GM19463 (cell line): ENCODE measurements around the gene RPL22L1.
"Not testable (repeated sequence)": the region's sequence is repeated elsewhere in the genome, so short reads cannot be mapped to it uniquely, and the experiment has no call there.

Experiments used
- ATAC-seq: cut with Tn5 transposase; IDR thresholded peaks from one replicate; pipeline ENCODE4 v1.9.1; 2021; ENCODE audit warnings: mild to moderate bottlenecking, moderate library complexity; ENCODE audit not compliant: unreplicated experiment

RPL22L1 gene

DNA sequence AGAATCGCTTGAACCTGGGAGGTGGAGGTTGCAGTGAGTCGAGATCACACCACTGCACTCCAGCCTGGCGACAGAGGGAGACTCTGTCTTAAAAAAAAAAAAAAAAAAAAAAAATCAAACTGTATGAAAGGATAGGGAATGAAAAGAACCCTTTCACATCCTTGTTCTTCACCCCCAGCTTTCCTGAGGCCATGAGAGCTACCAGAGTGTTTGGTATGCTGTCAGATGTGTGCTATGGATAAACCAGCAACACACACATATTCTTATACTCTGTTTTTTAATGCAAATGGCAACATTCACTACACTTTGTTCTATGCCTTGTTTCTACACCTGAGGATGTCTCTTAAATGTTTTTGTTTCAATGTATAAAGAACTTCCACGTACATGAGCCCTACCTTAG lies 33.5 kb downstream of the RPL22L1 start:
- no peak for ATAC-seq

DNA sequence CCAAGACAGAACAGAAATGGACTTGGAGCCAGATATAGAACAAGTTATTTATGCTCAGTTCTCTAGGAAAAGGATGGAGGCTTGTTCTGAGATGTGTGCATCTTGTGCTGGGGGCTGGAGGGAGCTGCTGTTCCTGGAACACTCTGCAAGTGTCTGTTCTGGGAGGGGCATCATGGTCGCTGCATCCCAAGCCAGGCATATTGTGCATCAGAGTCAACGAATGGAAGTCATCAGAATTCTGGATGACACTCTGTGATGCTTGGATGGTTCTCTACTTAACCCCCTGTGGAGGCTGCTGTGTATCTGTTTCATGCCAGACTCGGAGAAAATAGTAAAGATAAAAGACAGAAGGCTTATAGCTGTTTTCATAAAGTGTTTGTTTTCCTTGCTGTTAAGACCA lies 34.7 kb downstream of the RPL22L1 start:
- ATAC-seq, result no peak

DNA sequence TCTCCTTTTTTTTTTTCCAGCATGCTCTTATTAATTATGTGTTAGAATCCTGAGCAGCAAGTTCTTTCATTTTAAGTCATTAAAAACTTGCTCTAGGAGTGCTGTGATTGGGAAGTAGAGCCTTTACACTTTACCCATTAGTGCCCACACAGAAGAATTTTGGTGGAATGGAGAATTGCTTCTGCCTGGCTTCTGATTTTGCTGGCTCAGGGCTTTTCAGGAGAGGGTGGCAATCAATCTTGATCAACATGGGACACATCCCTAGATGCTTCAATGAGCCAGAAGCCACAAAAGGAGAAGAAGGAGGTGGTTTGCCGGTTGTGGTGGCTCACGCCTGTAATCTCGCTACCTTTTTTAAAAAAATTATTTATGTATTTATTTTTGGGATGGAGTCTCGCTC lies 39.4 kb downstream of the RPL22L1 start:
- ATAC-seq, result no peak

DNA sequence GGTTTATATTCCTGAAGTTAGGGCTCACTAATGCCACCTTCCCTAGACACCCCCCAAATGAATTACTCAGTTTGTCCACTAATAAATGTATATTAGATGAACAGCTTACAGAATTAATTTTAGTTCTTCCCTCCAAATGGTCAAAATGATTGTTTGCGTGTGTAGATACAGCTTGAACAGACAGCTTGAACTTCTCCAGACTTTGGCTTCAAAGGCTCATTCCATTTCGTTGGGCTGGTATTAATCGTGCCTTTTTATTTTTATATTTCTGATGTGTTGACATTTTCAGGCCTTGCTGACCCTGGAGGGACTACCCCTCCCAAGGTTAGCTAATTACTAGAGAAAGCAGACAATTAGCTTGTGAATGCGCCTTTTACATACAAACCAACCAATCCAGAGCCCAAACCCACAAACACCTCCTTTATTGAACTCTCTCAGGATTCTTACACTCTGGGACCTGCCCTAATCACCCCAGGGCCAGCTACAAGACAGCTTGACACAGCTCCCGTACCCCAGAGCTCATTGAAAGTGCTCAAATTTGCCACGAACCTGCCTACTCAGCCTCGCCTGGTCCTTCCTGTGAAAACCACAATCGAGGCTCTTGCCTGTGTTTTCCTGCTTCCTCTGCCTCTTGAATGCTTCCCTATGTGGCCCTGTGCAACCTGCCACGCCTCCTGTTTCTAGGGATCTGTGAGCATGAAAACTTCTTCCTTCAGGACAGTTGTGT lies 40.3 kb downstream of the RPL22L1 start:
- no peak for ATAC-seq

DNA sequence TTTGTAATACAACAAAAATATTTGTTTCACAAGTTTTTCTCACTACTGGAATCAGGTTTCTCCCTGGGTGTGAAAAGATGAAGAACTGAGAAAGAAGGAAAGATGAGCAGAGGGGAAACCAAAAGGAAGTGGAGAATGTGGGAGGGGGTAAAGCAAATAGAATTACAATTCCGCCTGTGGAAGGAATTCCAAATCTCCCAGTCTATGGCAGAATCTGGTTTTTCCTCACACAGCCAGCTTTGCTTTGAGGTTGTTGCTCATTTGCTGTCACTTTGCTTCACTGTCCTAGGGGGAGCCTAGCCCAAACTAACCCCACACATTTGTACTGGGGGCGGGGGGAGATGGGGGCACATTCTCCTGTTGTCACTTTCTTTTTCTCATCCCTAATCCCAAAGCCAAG lies 43.9 kb downstream of the RPL22L1 start:
- ATAC-seq, result no peak

DNA sequence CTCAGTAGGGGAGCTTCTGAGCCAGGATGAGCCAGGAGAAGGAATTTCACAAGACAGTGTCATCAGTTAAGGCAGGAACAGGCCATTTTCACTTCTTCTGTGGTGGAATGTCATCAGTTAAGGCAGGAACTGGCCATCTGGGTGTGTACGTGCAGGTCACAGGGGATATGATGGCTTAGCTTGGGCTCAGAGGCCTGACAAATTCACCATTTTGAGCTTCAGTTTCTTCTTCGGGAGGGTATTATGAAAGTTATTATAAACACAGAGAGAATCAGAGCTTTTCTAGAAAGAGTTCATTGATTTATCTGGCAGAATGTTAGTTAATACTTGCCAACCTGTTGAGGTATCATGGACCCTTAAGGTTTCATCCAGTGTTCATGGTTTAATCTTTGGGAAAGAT lies 46.4 kb downstream of the RPL22L1 start:
- not testable (repeated sequence) for ATAC-seq

DNA sequence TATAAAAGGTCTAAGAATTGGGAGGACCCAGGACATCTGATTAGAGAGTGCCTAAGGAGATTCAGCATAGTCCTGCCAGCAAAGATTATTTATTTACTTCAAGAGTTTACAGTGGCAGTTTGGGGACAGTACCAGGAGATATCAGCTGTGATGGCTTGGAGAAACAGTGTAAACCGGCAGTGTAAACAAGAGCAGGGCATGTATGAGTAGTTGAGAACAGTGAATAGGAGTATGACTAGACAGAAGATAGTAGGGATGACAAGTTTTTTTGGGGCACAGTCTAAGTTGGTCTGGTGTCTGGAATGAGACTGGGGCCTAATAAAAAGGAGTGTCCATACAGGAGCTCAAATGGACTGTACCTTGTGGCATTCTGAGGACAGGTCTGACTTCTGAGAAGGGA lies 51.7 kb downstream of the RPL22L1 start:
- not testable (repeated sequence) for ATAC-seq

DNA sequence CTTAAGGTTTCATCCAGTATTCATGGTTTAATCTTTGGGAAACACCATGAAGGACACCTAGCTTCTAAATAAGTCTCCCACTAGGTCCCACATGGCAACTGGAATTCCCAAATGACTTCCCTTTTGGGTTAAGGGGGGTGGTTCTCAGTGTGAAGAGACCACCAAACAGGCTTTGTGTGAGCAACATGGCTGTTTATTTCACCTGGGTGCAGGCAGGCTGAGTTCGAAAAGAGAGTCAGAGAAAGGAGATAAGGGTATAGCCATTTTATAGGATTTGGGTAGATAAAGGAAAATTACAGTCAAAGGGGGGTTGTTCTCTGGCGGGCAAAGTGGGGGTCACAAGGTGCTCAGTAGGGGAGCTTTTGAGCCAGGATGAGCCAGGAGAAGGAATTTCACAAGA lies 52.5 kb downstream of the RPL22L1 start:
- ATAC-seq, result not testable (repeated sequence)

DNA sequence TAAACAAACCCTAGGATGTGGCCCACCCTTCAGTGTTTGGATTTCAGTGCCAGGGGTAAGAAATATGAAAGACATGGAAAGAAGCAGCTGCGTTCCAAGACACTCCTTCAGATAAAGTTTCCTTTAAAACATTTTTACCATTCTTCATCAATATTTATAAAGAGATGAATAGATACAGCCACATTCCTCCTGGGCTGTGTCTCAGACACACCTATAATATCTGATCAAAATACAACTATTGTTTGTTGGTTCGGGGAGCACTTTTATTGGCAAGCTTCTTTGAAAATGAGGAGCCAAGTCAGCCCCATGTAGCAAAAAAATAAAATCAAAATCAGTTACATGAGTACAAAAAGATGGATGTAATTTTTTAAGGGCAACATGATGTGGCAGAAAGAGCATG lies 53.2 kb downstream of the RPL22L1 start:
- ATAC-seq, result no peak

DNA sequence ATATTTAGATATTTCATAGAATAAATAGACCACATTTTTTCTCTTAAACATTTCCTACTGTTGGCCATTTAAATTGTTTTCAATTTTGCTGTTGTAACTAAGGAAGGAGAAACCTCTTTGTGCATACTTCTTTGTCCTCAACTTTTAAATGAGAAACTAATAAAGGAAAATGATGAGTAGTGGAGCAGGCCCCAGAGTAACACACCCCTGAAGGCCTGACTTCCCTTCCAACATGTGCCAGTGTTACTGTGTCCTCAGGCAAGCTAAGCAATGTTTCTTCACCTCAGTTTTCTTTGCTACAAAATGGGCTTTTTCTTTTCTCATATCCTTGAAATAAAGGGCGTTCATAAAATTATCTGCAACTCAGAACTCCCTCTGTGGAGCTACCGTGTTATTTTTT lies 53.7 kb downstream of the RPL22L1 start:
- ATAC-seq, result no peak

DNA sequence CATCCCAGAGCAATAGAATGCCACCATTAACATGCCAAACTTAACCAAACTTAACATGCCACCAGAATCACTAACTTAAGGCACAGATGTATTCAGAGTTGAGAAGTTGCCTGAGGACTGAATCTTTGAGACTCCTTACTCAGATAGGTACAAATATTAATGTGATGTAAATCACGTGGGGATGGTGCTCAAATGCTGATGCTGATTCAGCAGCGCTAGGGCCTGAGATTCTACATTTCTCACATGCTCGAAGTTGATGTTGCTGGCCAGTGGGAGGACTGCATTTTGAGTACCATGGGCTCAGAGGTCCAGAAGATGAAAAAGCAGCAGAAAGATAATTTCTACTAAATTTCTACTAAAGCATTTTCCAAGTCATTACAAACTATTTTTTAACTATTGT lies 54.1 kb downstream of the RPL22L1 start:
- no peak for ATAC-seq

DNA sequence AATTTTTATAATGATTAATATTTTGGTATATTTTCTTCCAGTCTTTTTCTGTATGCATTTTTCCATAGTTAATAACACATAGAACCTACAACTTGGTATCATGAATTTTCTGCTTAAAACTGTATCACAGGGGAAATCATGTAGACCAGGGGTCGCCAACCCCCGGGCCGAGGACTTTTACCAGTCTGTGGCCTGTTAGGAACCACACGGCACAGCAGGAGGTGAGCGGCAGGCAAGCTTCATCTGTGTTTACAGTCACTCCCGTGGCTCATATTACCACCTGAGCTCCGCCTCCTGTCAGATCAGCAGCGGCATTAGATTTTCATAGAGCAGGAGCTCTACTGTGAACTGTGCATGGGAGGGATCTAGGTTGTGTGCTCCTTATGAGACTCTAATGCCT lies 54.7 kb downstream of the RPL22L1 start:
- no peak for ATAC-seq
